Medulla oblongata (tissue), 1 donor: ENCODE data around the gene DNAAF5.

Experiments used
- DNase-seq: peaks from one replicate; pipeline ENCODE4 v3.0.0-alpha.2; 2015; ENCODE audit errors: extremely low spot score

The DNAAF5 gene

GRCh38 chr7:805261-805660 is 78.8 kb downstream of the DNAAF5 start:
- no peak for DNase-seq

- DNase-seq: no peak
Observed at GRCh38 chr7:815284-816216, 89.1 kb downstream of the DNAAF5 start.

- peak; percentile 99 for DNase-seq
Observed at GRCh38 chr7:816300-816750, 89.8 kb downstream of the DNAAF5 start.

GRCh38 chr7:816751-817671 is 90.5 kb downstream of the DNAAF5 start:
- no peak for DNase-seq

GRCh38 chr7:818031-818699 is 91.7 kb downstream of the DNAAF5 start:
- no peak for DNase-seq

- DNase-seq: no peak
Observed at GRCh38 chr7:820341-820740, 93.8 kb downstream of the DNAAF5 start.

- no peak for DNase-seq
Observed at GRCh38 chr7:821688-822087, 95.2 kb downstream of the DNAAF5 start.

GRCh38 chr7:822692-823276 is 96.3 kb downstream of the DNAAF5 start:
- DNase-seq: no peak

- DNase-seq: no peak
Observed at GRCh38 chr7:823649-824048, 97.2 kb downstream of the DNAAF5 start.

GRCh38 chr7:824081-824480 is 97.6 kb downstream of the DNAAF5 start:
- DNase-seq: no peak

- DNase-seq: no peak
Observed at GRCh38 chr7:824664-825063, 98.2 kb downstream of the DNAAF5 start.

GRCh38 chr7:825386-825785 is 98.9 kb downstream of the DNAAF5 start:
- DNase-seq: no peak

- no peak for DNase-seq
Observed at GRCh38 chr7:826230-826917, 99.9 kb downstream of the DNAAF5 start.

GRCh38 chr7:828793-829561 is 102.5 kb downstream of the DNAAF5 start:
- no peak for DNase-seq

- DNase-seq: no peak
Observed at GRCh38 chr7:830069-830468, 103.6 kb downstream of the DNAAF5 start.

- peak; percentile 53 for DNase-seq
Observed at GRCh38 chr7:831596-832166, 105.2 kb downstream of the DNAAF5 start.

GRCh38 chr7:832167-832967 is 105.9 kb downstream of the DNAAF5 start, which contains the start of gene SUN1:
Gene SUN1, plus strand, starts transcription at chr7:832476. Its CDS starts 49 bp downstream, at chr7:832525.
- DNase-seq: no peak

- no peak for DNase-seq
Observed at GRCh38 chr7:832968-833424, 106.5 kb downstream of the DNAAF5 start.
